K562 (cell line): ENCODE measurements around the gene SOCS7. TPM values are rescaled to one million over a fixed set of nuclear protein-coding genes. Genes with fewer than 3 reads are reported as not detected.

Experiments
- ATAC-seq: fragments of 200-7000 bp; cut with Tn5 transposase; 3 replicates; pipeline ENCODE4 v1.9.1; 2020; ENCODE audit warnings: moderate library complexity
- BruUV-seq: library from RNA; stranded (reverse); fragments of 400-500 nt; replicated peaks from 2 replicates; lab custom pipeline; 2021; lab: Mats Ljungman, UMichigan
- CTCF ChIA-PET: fragments of 300-600 bp; formaldehyde crosslinking; extraction: SDS; loops from one replicate; lab custom pipeline; 2021; ENCODE audit warnings: low intra/inter-chr PET ratio; lab: Yijun Ruan, JAX
- POLR2A ChIA-PET: fragments of 300-600, 350-650 bp; sonication (Branson Sonifier 250); formaldehyde crosslinking; extraction: SDS; loops from one replicate; lab custom pipeline; 2021; ENCODE audit warnings: antibody characterized with exemption, inconsistent platforms; lab: Yijun Ruan, JAX
- DNase-seq, 4 experiments: peaks; one replicate each; pipeline versions ENCODE4 v3.0.0 to v3.0.0-alpha.2; 2011 to 2018; ENCODE audit warnings: low spot score in 3 of 4, mixed read lengths in 3 of 4; ENCODE audit errors: extremely low read depth in 1 of 4
- FAIRE-seq: peaks from 2 replicates; lab custom pipeline; 2011; peaks lifted over from hg19 to GRCh38; lab: Jason Lieb, UNC
- H2AFZ ChIP-seq: 2 replicates; pipeline ENCODE4 v1.6.0; 2011; ENCODE audit warnings: low read depth, low read length, control low read depth, inconsistent platforms
- H3K27ac ChIP-seq: fragments of 200-600 bp; 3 replicates; pipeline ENCODE4 v1.8.0; 2011; ENCODE audit warnings: low read depth, mild to moderate bottlenecking, control low read depth, inconsistent platforms, low read length, moderate library complexity, mixed read lengths; ENCODE audit errors: extremely low read depth
- H3K27me3 ChIP-seq, 2 experiments: fragments of 300-600 bp in 1 of 2; 2 replicates in 1 of 2; 3 replicates in 1 of 2; pipeline versions ENCODE4 v1.6.0 to v1.8.0; 2011; ENCODE audit warnings: inconsistent platforms in 2 of 2, low read length in 2 of 2, mild to moderate bottlenecking in 1 of 2, mixed read lengths in 1 of 2, moderate library complexity in 1 of 2; ENCODE audit not compliant: control insufficient read depth in 2 of 2, insufficient read depth in 2 of 2
- H3K36me3 ChIP-seq: fragments of 300-600 bp; 3 replicates; pipeline ENCODE4 v1.8.0; 2011; ENCODE audit warnings: mild to moderate bottlenecking, low read length, inconsistent platforms; ENCODE audit not compliant: control insufficient read depth, insufficient read depth
- H3K4me1 ChIP-seq, 2 experiments: fragments of 200-600 bp in 1 of 2; replicated peaks in 1 of 2; 2 replicates in 1 of 2; 3 replicates in 1 of 2; pipeline versions ENCODE4 v1.5.1 to v1.8.0; 2011; ENCODE audit warnings: inconsistent platforms in 2 of 2, low read length in 2 of 2, mild to moderate bottlenecking in 1 of 2, mixed read lengths in 1 of 2, moderate library complexity in 1 of 2; ENCODE audit not compliant: control insufficient read depth in 2 of 2, insufficient read depth in 2 of 2
- H3K4me2 ChIP-seq: 2 replicates; pipeline ENCODE4 v1.6.1; 2011; ENCODE audit warnings: low read length, control low read depth, inconsistent platforms, mixed read lengths; ENCODE audit not compliant: insufficient read depth
- H3K4me3 ChIP-seq: fragments of 200-600 bp; sonication (generic), shearing (Covaris generic); 2 replicates; pipeline ENCODE4 v1.5.1; 2016; ENCODE audit warnings: control low read depth, inconsistent platforms
- H3K79me2 ChIP-seq: fragments of 200-600 bp; 3 replicates; pipeline ENCODE4 v1.8.0; 2011; ENCODE audit warnings: low read length, inconsistent platforms; ENCODE audit not compliant: control insufficient read depth, insufficient read depth
- H3K9ac ChIP-seq, 2 experiments: 2 replicates each; pipeline versions ENCODE4 v1.6.0 to v1.6.1; 2011; ENCODE audit warnings: low read depth in 2 of 2, low read length in 2 of 2, control low read depth in 1 of 2, inconsistent platforms in 1 of 2, mild to moderate bottlenecking in 1 of 2, mixed read lengths in 1 of 2; ENCODE audit not compliant: insufficient read depth in 1 of 2
- H3K9me1 ChIP-seq: one replicate; pipeline ENCODE4 v1.6.0; 2011; ENCODE audit warnings: inconsistent platforms, mild to moderate bottlenecking, low read length, moderate library complexity; ENCODE audit not compliant: control insufficient read depth, insufficient read depth
- H3K9me3 ChIP-seq: replicated peaks from 2 replicates; pipeline ENCODE4 v1.5.1; 2011; ENCODE audit warnings: low read depth, low read length, inconsistent platforms; ENCODE audit not compliant: control insufficient read depth, insufficient read depth
- H4K20me1 ChIP-seq: replicated peaks from 2 replicates; pipeline ENCODE4 v1.6.1; 2011; ENCODE audit warnings: low read length, inconsistent platforms, mixed read lengths; ENCODE audit not compliant: control insufficient read depth, insufficient read depth
- CAMTA2 ChIP-seq: fragments of 250-450 bp; sonication (Bioruptor Pico); conservative IDR thresholded peaks from 2 replicates; pipeline ENCODE4 v1.5.1; 2022
- ESRRB ChIP-seq: fragments of 250-450 bp; sonication (Bioruptor Pico); IDR thresholded peaks from 2 replicates; pipeline ENCODE4 v1.5.0; 2020; ENCODE audit warnings: mild to moderate bottlenecking, moderate library complexity, borderline replicate concordance
- HMGN3 ChIP-seq: IDR thresholded peaks from 2 replicates; pipeline ENCODE4 v1.6.1; 2011; ENCODE audit warnings: borderline replicate concordance, low read depth, mild to moderate bottlenecking, mixed read lengths, low read length; ENCODE audit not compliant: insufficient read length; ENCODE audit errors: extremely low read depth
- JUND ChIP-seq, 2 experiments: IDR thresholded peaks; 2 replicates in 1 of 2; 3 replicates in 1 of 2; pipeline ENCODE4 v1.6.1; 2011; ENCODE audit warnings: borderline replicate concordance in 2 of 2, low read depth in 2 of 2, low read length in 2 of 2, improper control_type of control experiment in 1 of 2, missing biosample characterization in 1 of 2, missing genetic modification characterization in 1 of 2, missing genetic modification reagents in 1 of 2
- KLF6 ChIP-seq: fragments of 250-450 bp; sonication (Bioruptor Pico); IDR thresholded peaks from 2 replicates; pipeline ENCODE4 v1.4.0; 2020; ENCODE audit warnings: mild to moderate bottlenecking, moderate library complexity, borderline replicate concordance
- NRF1 ChIP-seq, 2 experiments: fragments of 450-650 bp; IDR thresholded peaks in 1 of 2; conservative IDR thresholded peaks in 1 of 2; 2 replicates each; pipeline ENCODE4 v1.6.1; 2014; ENCODE audit warnings: mild to moderate bottlenecking in 2 of 2
- SMARCB1 ChIP-seq: IDR thresholded peaks from 2 replicates; pipeline ENCODE4 v1.6.1; 2011; ENCODE audit warnings: improper control_type of control experiment, low read depth; ENCODE audit not compliant: insufficient read length
- ZKSCAN8 ChIP-seq: fragments of 200-800 bp; sonication (Bioruptor generic); IDR thresholded peaks from 2 replicates; pipeline ENCODE4 v1.6.1; 2016; ENCODE audit warnings: missing genetic modification characterization, missing compliant biosample characterization
- ZNF444 ChIP-seq: fragments of 250-450 bp; sonication (Bioruptor Pico); IDR thresholded peaks from 2 replicates; pipeline ENCODE4 v1.4.0; 2020; ENCODE audit warnings: mild to moderate bottlenecking, moderate library complexity
- WGBS: fragments of 100-300 bp; shearing (Covaris generic); methylation state at CpG from one replicate; pipeline ENCODE4 v1.1.6; 2016; ENCODE audit warnings: low coverage, mixed read lengths; ENCODE audit not compliant: insufficient coverage; ENCODE audit errors: missing lambda C conversion rate; 5-methylcytosine and 5-hydroxymethylcytosine counted together
- in situ Hi-C: fragments of 300-500 bp; cut with MboI; formaldehyde crosslinking; loops from 4 replicates; pipeline ENCODE4 v1.15.0; 2018; ENCODE audit warnings: inconsistent platforms, mixed read lengths
- intact Hi-C: fragments of 100-400 bp; cut with micrococcal nuclease; formaldehyde crosslinking; loops from 2 replicates; pipeline ENCODE4 v1.14.2; 2022
- polyA plus RNA-seq, 8 experiments: library from polyadenylated mRNA; depleted of rRNA in 4 of 8; stranded (reverse) in 5 of 8; unstranded in 3 of 8; fragments of >200 nt; fragmentation: Nextera tagmentation in 2 of 8; fragmentation: Illumina TruSeq in 1 of 8; extraction: Ambion mirVana in 2 of 8; extraction: Trizol in 1 of 8; gene quantifications; 2 replicates each; pipeline versions ENCODE4 v1.2.1 to v1.2.3, GENCODE V29; 2011 to 2014; ENCODE audit warnings: inconsistent platforms in 1 of 8, missing spikeins in 1 of 8
- total RNA-seq, 7 experiments: library from RNA; depleted of rRNA in 6 of 7; stranded (reverse); fragments of >200 nt in 6 of 7; fragmentation: Illumina TruSeq in 2 of 7; extraction: Trizol in 2 of 7; gene quantifications; 2 replicates each; pipeline versions ENCODE4 v1.2.1 to v1.2.3, GENCODE V29; 2011 to 2021; ENCODE audit warnings: low replicate concordance in 1 of 7
- TF ChIP-seq, protein P1 (sequence below): fragments of 250-450 bp; sonication (Bioruptor Pico); IDR thresholded peaks from 2 replicates; pipeline ENCODE4 v1.5.0; 2020; ENCODE audit warnings: mild to moderate bottlenecking

The SOCS7 gene
- total and polyA plus RNA-seq, 9 of the 15 experiments (the other 6 are each of a cell fraction or from before 2014, with no cell fraction given): 0.94 to 14.5 (median 8.2) TPM

DNA sequence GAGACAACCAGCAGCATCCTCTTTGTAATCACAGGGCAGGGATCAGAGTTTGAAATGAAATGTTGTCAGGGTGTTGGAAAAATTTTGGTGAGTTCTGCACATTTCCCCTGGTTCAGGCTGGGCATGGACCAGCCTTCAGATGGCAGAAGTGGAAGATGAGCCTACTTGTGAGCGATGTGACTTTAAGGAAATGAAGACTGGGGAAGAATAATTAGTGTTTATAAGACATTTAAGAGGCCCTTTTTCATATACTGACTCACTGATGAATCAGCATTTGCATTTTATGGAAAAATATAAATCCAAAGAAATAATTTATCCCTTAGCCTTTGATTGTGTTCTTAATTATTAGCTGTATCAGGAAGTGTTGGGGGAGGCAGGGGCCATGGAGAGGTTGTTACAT is 28.7 kb upstream of the SOCS7 start:
- ChIA-PET CTCF (no interaction called here), POLR2A (interaction anchor here (0.9 to 1.6 kb wide), 2 partner anchors 11 to 81 kb away, joined by 4 read pairs; no protein-coding TSS in a partner anchor)
- Histone ChIP-seq H3K27me3 (peaks cover 5 to 9% of the 10 kb centered on the region in 2 experiments; a peak in 2 of 5 replicates), H3K4me2 (no peak overlapping the region), H2AFZ (no peak overlapping the region), H3K9ac (no peak overlapping the region), H3K36me3 (peaks cover 47% of the 10 kb centered on the region; the same call in 2 of the 3 replicates), H3K4me1 (peaks cover 0 to 14% of the 10 kb centered on the region in 2 experiments; a peak in 3 of 5 replicates), H3K4me3 (no peak overlapping the region), H4K20me1 (peaks cover 6% of the 10 kb centered on the region; the same call in 1 of the 2 replicates), H3K79me2 (no peaks in the 10 kb centered on the region), H3K9me3 (no peaks in the 10 kb centered on the region), H3K9me1 (peaks cover 6% of the 10 kb centered on the region), H3K27ac (no peak overlapping the region)
- DNase-seq (no peak), ATAC-seq (no peak), FAIRE-seq (no peak)
- BruUV-seq: no TSS peak
- 94% methylated on average over 1 of the region's 1 CpG for WGBS
- in situ Hi-C loops (no loop called here), intact Hi-C loops (no loop called here)
- TF ChIP-seq ESRRB (no peak), HMGN3 (no peak), NRF1 (conservative IDR thresholded peaks at IDR 0.05 in 1 of 2, IDR thresholded peaks at IDR 0.05 in 1 of 2) (no peak), ZNF444 (CRISPR knock-in tag) (no peak), CAMTA2 (CRISPR knock-in tag) (no peak), ZKSCAN8 (CRISPR knock-in tag) (no peak), SMARCB1 (no peak), JUND (IDR thresholded peaks at IDR 0.05; ENCODE audit: borderline replicate concordance, low read depth, low read length) (no peak), JUND (tag; IDR thresholded peaks at IDR 0.05; ENCODE audit: borderline replicate concordance, low read depth, low read length) (no peak), KLF6 (CRISPR knock-in tag) (no peak)
- TF ChIP-seq, protein P1, sequence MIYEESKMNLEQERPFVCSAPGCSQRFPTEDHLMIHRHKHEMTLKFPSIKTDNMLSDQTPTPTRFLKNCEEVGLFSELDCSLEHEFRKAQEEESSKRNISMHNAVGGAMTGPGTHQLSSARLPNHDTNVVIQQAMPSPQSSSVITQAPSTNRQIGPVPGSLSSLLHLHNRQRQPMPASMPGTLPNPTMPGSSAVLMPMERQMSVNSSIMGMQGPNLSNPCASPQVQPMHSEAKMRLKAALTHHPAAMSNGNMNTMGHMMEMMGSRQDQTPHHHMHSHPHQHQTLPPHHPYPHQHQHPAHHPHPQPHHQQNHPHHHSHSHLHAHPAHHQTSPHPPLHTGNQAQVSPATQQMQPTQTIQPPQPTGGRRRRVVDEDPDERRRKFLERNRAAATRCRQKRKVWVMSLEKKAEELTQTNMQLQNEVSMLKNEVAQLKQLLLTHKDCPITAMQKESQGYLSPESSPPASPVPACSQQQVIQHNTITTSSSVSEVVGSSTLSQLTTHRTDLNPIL (CRISPR knock-in tag): no peak
